Measurements from ENCODE around the gene CNTN5.

Gene CNTN5

GRCh38 chr11:100205926-100206325 lies 1185.2 kb downstream of the CNTN5 start (continued):
- TF ChIP-seq PRDM10 (tag by site-specific recombination; IDR thresholded peaks at IDR 0.05) (no peak), ZNF248 (tag by site-specific recombination; IDR thresholded peaks at IDR 0.05) (no peak), ZNF692 (tag by site-specific recombination; IDR thresholded peaks at IDR 0.05) (no peak), ZNF239 (tag by site-specific recombination; IDR thresholded peaks at IDR 0.05) (no peak), IKZF3 (tag by site-specific recombination; IDR thresholded peaks at IDR 0.05) (no peak), ZSCAN5A (tag by site-specific recombination; IDR thresholded peaks at IDR 0.05) (no peak), ZNF133 (tag by site-specific recombination; IDR thresholded peaks at IDR 0.05) (no peak), TSHZ1 (tag by site-specific recombination; IDR thresholded peaks at IDR 0.05; ENCODE audit: borderline replicate concordance) (no peak), PRDM1 (tag by site-specific recombination; IDR thresholded peaks at IDR 0.05) (no peak), ZNF473 (tag by site-specific recombination; IDR thresholded peaks at IDR 0.05) (no peak), ZSCAN23 (tag by site-specific recombination; IDR thresholded peaks at IDR 0.05) (no peak)

- ChIA-PET POLR2A (no interaction called here), CTCF (no interaction called here)
- Histone ChIP-seq H3K36me3 (ENCODE audit: control insufficient read depth in 2 of 2, insufficient read depth in 1 of 2, low read length in 2 of 2) (no peaks in the 10 kb centered on the region), H3K9me3 (ENCODE audit: control insufficient read depth, insufficient read depth, low read depth, low read length) (no peaks in the 10 kb centered on the region), H3K27ac (ENCODE audit: extremely low read depth, low read depth, low read length) (no peak overlapping the region), H3K4me3 (ENCODE audit: low read depth, low read length) (no peak overlapping the region), H3K4me1 (ENCODE audit: control insufficient read depth, insufficient read depth, low read length) (no peaks in the 10 kb centered on the region)
- TF ChIP-seq ZNF211 (tag by site-specific recombination; IDR thresholded peaks at IDR 0.05; ENCODE audit: low read depth): no peak
These were observed 1187.5 kb downstream of the CNTN5 start for GRCh38 chr11:100208207-100208606.

- CTCF ChIA-PET: no interaction called here
- no peak overlapping the region for H3K4me3 ChIP-seq (ENCODE audit: low read depth, low read length)
- H3K36me3 ChIP-seq (ENCODE audit: control insufficient read depth in 2 of 2, insufficient read depth in 1 of 2, low read length in 2 of 2): no peaks in the 10 kb centered on the region
- no peaks in the 10 kb centered on the region for H3K9me3 ChIP-seq (ENCODE audit: control insufficient read depth, insufficient read depth, low read depth, low read length)
- POLR2A ChIA-PET: no interaction called here
- no peaks in the 10 kb centered on the region for H3K4me1 ChIP-seq (ENCODE audit: control insufficient read depth, insufficient read depth, low read length)
- H3K27ac ChIP-seq (ENCODE audit: extremely low read depth, low read depth, low read length): no peak overlapping the region
- no peak for TF ChIP-seq TSHZ1 (tag by site-specific recombination; IDR thresholded peaks at IDR 0.05; ENCODE audit: borderline replicate concordance)
- TF ChIP-seq ZNF211 (tag by site-specific recombination; IDR thresholded peaks at IDR 0.05; ENCODE audit: low read depth): no peak
- no peak for TF ChIP-seq ZNF449 (tag by site-specific recombination; IDR thresholded peaks at IDR 0.05)
- TF ChIP-seq ZNF37A (tag by site-specific recombination; IDR thresholded peaks at IDR 0.05): no peak
- no peak for TF ChIP-seq ZBTB17 (tag by site-specific recombination; IDR thresholded peaks at IDR 0.05)
- no peak for TF ChIP-seq ZNF248 (tag by site-specific recombination; IDR thresholded peaks at IDR 0.05)
- TF ChIP-seq ZNF571 (tag by site-specific recombination; IDR thresholded peaks at IDR 0.05): no peak
- no peak for TF ChIP-seq ZNF433 (tag by site-specific recombination; IDR thresholded peaks at IDR 0.05; ENCODE audit: low read depth)
- TF ChIP-seq ZNF157 (tag by site-specific recombination; IDR thresholded peaks at IDR 0.05): no peak
These were observed 1194.0 kb downstream of the CNTN5 start for GRCh38 chr11:100214791-100215190.

All from HEK293 (cell line).